ENCODE results near the gene CTR9.

- TF ChIP-seq CTCF (IDR thresholded peaks at IDR 0.05) (no peak), POLR2A (IDR thresholded peaks at IDR 0.05) (no peak)
These were observed 54.7 kb downstream of the CTR9 start for GRCh38 chr11:10805741-10806140.
